K562 (cell line): ENCODE measurements around the gene DENND1A. TPM values are rescaled to one million over a fixed set of nuclear protein-coding genes. Genes with fewer than 3 reads are reported as not detected.
A peak's percentile ranks its signal among the peaks of the same experiment; 100 is the strongest.

Experiments
- ATAC-seq: fragments of 200-7000 bp; cut with Tn5 transposase; 3 replicates; pipeline ENCODE4 v1.9.1; 2020; ENCODE audit warnings: moderate library complexity
- BruUV-seq: library from RNA; stranded (reverse); fragments of 400-500 nt; replicated peaks from 2 replicates; lab custom pipeline; 2021; lab: Mats Ljungman, UMichigan
- CTCF ChIA-PET: fragments of 300-600 bp; formaldehyde crosslinking; extraction: SDS; loops from one replicate; lab custom pipeline; 2021; ENCODE audit warnings: low intra/inter-chr PET ratio; lab: Yijun Ruan, JAX
- POLR2A ChIA-PET: fragments of 300-600, 350-650 bp; sonication (Branson Sonifier 250); formaldehyde crosslinking; extraction: SDS; loops from one replicate; lab custom pipeline; 2021; ENCODE audit warnings: antibody characterized with exemption, inconsistent platforms; lab: Yijun Ruan, JAX
- DNase-seq, 4 experiments: peaks; one replicate each; pipeline versions ENCODE4 v3.0.0 to v3.0.0-alpha.2; 2011 to 2018; ENCODE audit warnings: low spot score in 3 of 4, mixed read lengths in 3 of 4; ENCODE audit errors: extremely low read depth in 1 of 4
- FAIRE-seq: peaks from 2 replicates; lab custom pipeline; 2011; peaks lifted over from hg19 to GRCh38; lab: Jason Lieb, UNC
- H2AFZ ChIP-seq: 2 replicates; pipeline ENCODE4 v1.6.0; 2011; ENCODE audit warnings: low read depth, low read length, control low read depth, inconsistent platforms
- H3K27ac ChIP-seq: fragments of 200-600 bp; 3 replicates; pipeline ENCODE4 v1.8.0; 2011; ENCODE audit warnings: low read depth, mild to moderate bottlenecking, control low read depth, inconsistent platforms, low read length, moderate library complexity, mixed read lengths; ENCODE audit errors: extremely low read depth
- H3K27me3 ChIP-seq, 2 experiments: fragments of 300-600 bp in 1 of 2; 2 replicates in 1 of 2; 3 replicates in 1 of 2; pipeline versions ENCODE4 v1.6.0 to v1.8.0; 2011; ENCODE audit warnings: inconsistent platforms in 2 of 2, low read length in 2 of 2, mild to moderate bottlenecking in 1 of 2, mixed read lengths in 1 of 2, moderate library complexity in 1 of 2; ENCODE audit not compliant: control insufficient read depth in 2 of 2, insufficient read depth in 2 of 2
- H3K36me3 ChIP-seq: fragments of 300-600 bp; 3 replicates; pipeline ENCODE4 v1.8.0; 2011; ENCODE audit warnings: mild to moderate bottlenecking, low read length, inconsistent platforms; ENCODE audit not compliant: control insufficient read depth, insufficient read depth
- H3K4me1 ChIP-seq, 2 experiments: fragments of 200-600 bp in 1 of 2; replicated peaks in 1 of 2; 2 replicates in 1 of 2; 3 replicates in 1 of 2; pipeline versions ENCODE4 v1.5.1 to v1.8.0; 2011; ENCODE audit warnings: inconsistent platforms in 2 of 2, low read length in 2 of 2, mild to moderate bottlenecking in 1 of 2, mixed read lengths in 1 of 2, moderate library complexity in 1 of 2; ENCODE audit not compliant: control insufficient read depth in 2 of 2, insufficient read depth in 2 of 2
- H3K4me2 ChIP-seq: 2 replicates; pipeline ENCODE4 v1.6.1; 2011; ENCODE audit warnings: low read length, control low read depth, inconsistent platforms, mixed read lengths; ENCODE audit not compliant: insufficient read depth
- H3K4me3 ChIP-seq: fragments of 200-600 bp; sonication (generic), shearing (Covaris generic); 2 replicates; pipeline ENCODE4 v1.5.1; 2016; ENCODE audit warnings: control low read depth, inconsistent platforms
- H3K79me2 ChIP-seq: fragments of 200-600 bp; 3 replicates; pipeline ENCODE4 v1.8.0; 2011; ENCODE audit warnings: low read length, inconsistent platforms; ENCODE audit not compliant: control insufficient read depth, insufficient read depth
- H3K9ac ChIP-seq, 2 experiments: 2 replicates each; pipeline versions ENCODE4 v1.6.0 to v1.6.1; 2011; ENCODE audit warnings: low read depth in 2 of 2, low read length in 2 of 2, control low read depth in 1 of 2, inconsistent platforms in 1 of 2, mild to moderate bottlenecking in 1 of 2, mixed read lengths in 1 of 2; ENCODE audit not compliant: insufficient read depth in 1 of 2
- H3K9me1 ChIP-seq: one replicate; pipeline ENCODE4 v1.6.0; 2011; ENCODE audit warnings: inconsistent platforms, mild to moderate bottlenecking, low read length, moderate library complexity; ENCODE audit not compliant: control insufficient read depth, insufficient read depth
- H3K9me3 ChIP-seq: replicated peaks from 2 replicates; pipeline ENCODE4 v1.5.1; 2011; ENCODE audit warnings: low read depth, low read length, inconsistent platforms; ENCODE audit not compliant: control insufficient read depth, insufficient read depth
- H4K20me1 ChIP-seq: replicated peaks from 2 replicates; pipeline ENCODE4 v1.6.1; 2011; ENCODE audit warnings: low read length, inconsistent platforms, mixed read lengths; ENCODE audit not compliant: control insufficient read depth, insufficient read depth
- FOXA1 ChIP-seq: fragments of 450-650 bp; IDR thresholded peaks from 2 replicates; pipeline ENCODE4 v1.6.1; 2016; ENCODE audit warnings: mild to moderate bottlenecking, borderline replicate concordance
- FOXP1 ChIP-seq: sonication (generic); formaldehyde crosslinking; IDR thresholded peaks from 2 replicates; pipeline ENCODE4 v1.8.0; 2022; ENCODE audit warnings: mild to moderate bottlenecking, missing genetic modification reagents
- HMGXB4 ChIP-seq: sonication (generic); formaldehyde crosslinking; IDR thresholded peaks from 2 replicates; pipeline ENCODE4 v1.8.1; 2023; ENCODE audit warnings: mild to moderate bottlenecking, missing genetic modification reagents
- MXI1 ChIP-seq: IDR thresholded peaks from 2 replicates; pipeline ENCODE4 v1.6.1; 2011; ENCODE audit warnings: low read depth, mild to moderate bottlenecking, improper control_type of control experiment, low read length
- NCOA4 ChIP-seq: fragments of 450-650 bp; IDR thresholded peaks from 2 replicates; pipeline ENCODE4 v1.6.1; 2018; ENCODE audit warnings: mild to moderate bottlenecking; ENCODE audit not compliant: partially characterized antibody
- NEUROD1 ChIP-seq: fragments of 150-350 bp; IDR thresholded peaks from 2 replicates; pipeline ENCODE4 v1.6.1; 2014; ENCODE audit warnings: borderline replicate concordance, low read length, low read depth; ENCODE audit not compliant: partially characterized antibody
- RBM14 ChIP-seq: fragments of 200-400 bp; formaldehyde crosslinking; IDR thresholded peaks from 2 replicates; pipeline ENCODE4 v1.6.1; 2018; ENCODE audit warnings: low read depth, mild to moderate bottlenecking, low read length, moderate library complexity, borderline replicate concordance; ENCODE audit not compliant: insufficient read depth
- SNRNP70 ChIP-seq: fragments of 200-400 bp; formaldehyde crosslinking; optimal IDR thresholded peaks from 2 replicates; pipeline ENCODE3; 2017; ENCODE audit warnings: low read depth, low read length
- THRB ChIP-seq: fragments of 450-650 bp; formaldehyde crosslinking; conservative IDR thresholded peaks from 2 replicates; pipeline ENCODE4 v1.4.0; 2022; ENCODE audit warnings: mild to moderate bottlenecking, missing genetic modification characterization
- ZNF263 ChIP-seq: sonication (generic); formaldehyde crosslinking; IDR thresholded peaks from 2 replicates; pipeline ENCODE4 v1.8.0; 2022; ENCODE audit warnings: mild to moderate bottlenecking, missing genetic modification reagents, borderline replicate concordance
- WGBS: fragments of 100-300 bp; shearing (Covaris generic); methylation state at CpG from one replicate; pipeline ENCODE4 v1.1.6; 2016; ENCODE audit warnings: low coverage, mixed read lengths; ENCODE audit not compliant: insufficient coverage; ENCODE audit errors: missing lambda C conversion rate; 5-methylcytosine and 5-hydroxymethylcytosine counted together
- in situ Hi-C: fragments of 300-500 bp; cut with MboI; formaldehyde crosslinking; loops from 4 replicates; pipeline ENCODE4 v1.15.0; 2018; ENCODE audit warnings: inconsistent platforms, mixed read lengths
- intact Hi-C: fragments of 100-400 bp; cut with micrococcal nuclease; formaldehyde crosslinking; loops from 2 replicates; pipeline ENCODE4 v1.14.2; 2022
- polyA plus RNA-seq, 8 experiments: library from polyadenylated mRNA; depleted of rRNA in 4 of 8; stranded (reverse) in 5 of 8; unstranded in 3 of 8; fragments of >200 nt; fragmentation: Nextera tagmentation in 2 of 8; fragmentation: Illumina TruSeq in 1 of 8; extraction: Ambion mirVana in 2 of 8; extraction: Trizol in 1 of 8; gene quantifications; 2 replicates each; pipeline versions ENCODE4 v1.2.1 to v1.2.3, GENCODE V29; 2011 to 2014; ENCODE audit warnings: inconsistent platforms in 1 of 8, missing spikeins in 1 of 8
- total RNA-seq, 7 experiments: library from RNA; depleted of rRNA in 6 of 7; stranded (reverse); fragments of >200 nt in 6 of 7; fragmentation: Illumina TruSeq in 2 of 7; extraction: Trizol in 2 of 7; gene quantifications; 2 replicates each; pipeline versions ENCODE4 v1.2.1 to v1.2.3, GENCODE V29; 2011 to 2021; ENCODE audit warnings: low replicate concordance in 1 of 7
- TF ChIP-seq, protein P1 (sequence below): fragments of 250-450 bp; sonication (Bioruptor Pico); IDR thresholded peaks from 2 replicates; pipeline ENCODE4 v1.5.0; 2021; ENCODE audit warnings: mild to moderate bottlenecking, moderate library complexity
- TF ChIP-seq, protein P2 (sequence below): fragments of 250-450 bp; sonication (Bioruptor Pico); IDR thresholded peaks from 2 replicates; pipeline ENCODE4 v1.8.0; 2022; ENCODE audit warnings: moderate library complexity, mild to moderate bottlenecking, inconsistent platforms

The DENND1A gene
- total and polyA plus RNA-seq, 9 of the 15 experiments (the other 6 are each of a cell fraction or from before 2014, with no cell fraction given) = 7.6 to 29.5 (median 15.7) TPM

- no peaks in the 10 kb centered on the region for H3K27me3 ChIP-seq
- H3K27ac ChIP-seq = no peak overlapping the region
- H3K36me3 ChIP-seq = no peaks in the 10 kb centered on the region
- POLR2A ChIA-PET = interaction anchor here (0.6 to 1.2 kb wide), 3 partner anchors 9 to 79 kb away, joined by 3 to 5 read pairs (median 3); no protein-coding TSS in a partner anchor
- no peak overlapping the region for H3K4me2 ChIP-seq
- peak overlapping the region in 1 of 2 experiments; percentile 52; a peak in 1 of 4 replicates for H3K9ac ChIP-seq
- no peak overlapping the region for H2AFZ ChIP-seq
- 66% methylated on average over 18 of the region's 28 CpGs for WGBS
- no peaks in the 10 kb centered on the region for H3K79me2 ChIP-seq
- ATAC-seq = no peak
- CTCF ChIA-PET = no interaction called here
- H3K4me3 ChIP-seq = no peak overlapping the region
- no TSS peak for BruUV-seq
- intact Hi-C loops (no loop called here), in situ Hi-C loops (no loop called here)
- H3K9me1 ChIP-seq = peaks cover 4% of the 10 kb centered on the region
- no peak for DNase-seq
- H3K9me3 ChIP-seq = no peaks in the 10 kb centered on the region
- FAIRE-seq = no peak
- H3K4me1 ChIP-seq = peaks cover 1 to 54% of the 10 kb centered on the region in 2 experiments; a peak in 4 of 5 replicates
- no peaks in the 10 kb centered on the region; the same call in 1 of the 2 replicates for H4K20me1 ChIP-seq
- TF ChIP-seq RBM14 (no peak), FOXP1 (no peak), FOXA1 (no peak), SNRNP70 (no peak), NCOA4 (no peak), HMGXB4 (CRISPR knock-in tag) (no peak), ZNF263 (CRISPR knock-in tag) (no peak), NEUROD1 (no peak), MXI1 (no peak), THRB (CRISPR knock-in tag) (no peak)
- TF ChIP-seq, protein P1, sequence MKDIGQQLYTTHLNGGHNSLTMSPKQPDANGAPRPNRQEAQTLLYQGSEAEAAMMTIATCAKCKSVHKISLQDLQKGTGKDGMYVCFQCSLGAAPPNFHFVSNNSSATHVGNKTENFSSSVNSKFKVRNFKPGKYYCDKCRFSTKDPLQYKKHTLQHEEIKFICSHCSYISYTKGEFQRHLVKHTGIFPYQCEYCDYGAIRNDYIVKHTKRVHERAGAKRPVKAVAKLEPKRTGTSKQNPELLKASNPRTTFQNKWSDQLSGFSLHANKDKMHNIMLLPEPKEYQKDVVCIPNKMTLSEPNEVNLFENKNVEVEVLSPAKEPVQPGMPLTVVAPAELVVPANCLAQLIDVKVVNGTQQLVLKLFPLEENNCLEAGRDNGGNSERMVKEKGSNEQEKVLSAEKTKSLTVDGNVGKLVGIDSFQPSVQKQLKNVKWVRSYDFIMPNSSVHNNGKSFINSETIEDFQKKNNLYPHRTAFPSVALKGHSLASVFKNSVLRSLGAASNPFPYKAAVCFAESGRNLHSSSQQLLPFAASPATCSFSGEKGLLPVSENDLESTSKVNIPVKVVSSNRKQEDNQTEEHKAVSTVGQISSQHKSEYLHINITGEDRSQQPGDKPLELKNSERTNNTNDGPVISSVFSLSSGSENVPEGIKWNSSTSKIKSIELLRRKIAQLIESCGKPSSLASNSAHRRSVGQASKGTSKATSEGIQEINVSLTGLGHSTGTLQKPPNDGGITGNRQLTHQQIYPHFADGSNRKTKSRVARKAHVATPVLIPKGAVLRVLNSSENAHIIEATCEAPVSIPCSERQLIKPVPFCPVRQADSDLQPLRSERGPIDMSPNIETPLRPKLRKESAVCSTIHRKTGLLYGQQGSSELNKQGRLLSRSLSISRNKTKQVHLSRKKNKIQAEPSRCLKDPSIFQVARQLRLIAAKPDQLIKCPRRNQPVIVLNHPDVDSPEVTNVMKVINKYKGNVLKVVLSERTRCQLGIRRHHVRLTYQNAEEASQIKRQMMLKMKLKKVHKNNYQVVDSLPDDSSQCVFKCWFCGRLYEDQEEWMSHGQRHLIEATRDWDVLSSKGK = no peak
- TF ChIP-seq, protein P2, sequence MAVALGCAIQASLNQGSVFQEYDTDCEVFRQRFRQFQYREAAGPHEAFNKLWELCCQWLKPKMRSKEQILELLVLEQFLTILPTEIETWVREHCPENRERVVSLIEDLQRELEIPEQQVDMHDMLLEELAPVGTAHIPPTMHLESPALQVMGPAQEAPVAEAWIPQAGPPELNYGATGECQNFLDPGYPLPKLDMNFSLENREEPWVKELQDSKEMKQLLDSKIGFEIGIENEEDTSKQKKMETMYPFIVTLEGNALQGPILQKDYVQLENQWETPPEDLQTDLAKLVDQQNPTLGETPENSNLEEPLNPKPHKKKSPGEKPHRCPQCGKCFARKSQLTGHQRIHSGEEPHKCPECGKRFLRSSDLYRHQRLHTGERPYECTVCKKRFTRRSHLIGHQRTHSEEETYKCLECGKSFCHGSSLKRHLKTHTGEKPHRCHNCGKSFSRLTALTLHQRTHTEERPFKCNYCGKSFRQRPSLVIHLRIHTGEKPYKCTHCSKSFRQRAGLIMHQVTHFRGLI (CRISPR knock-in tag) = no peak
These were observed 548.8 kb downstream of the DENND1A start for GRCh38 chr9:123380852-123381705.
